ENCODE data around the gene NPDC1.
"Not testable (repeated sequence)": the region's sequence is repeated elsewhere in the genome, so short reads cannot be mapped to it uniquely, and the experiment has no call there.

NPDC1 gene

DNA sequence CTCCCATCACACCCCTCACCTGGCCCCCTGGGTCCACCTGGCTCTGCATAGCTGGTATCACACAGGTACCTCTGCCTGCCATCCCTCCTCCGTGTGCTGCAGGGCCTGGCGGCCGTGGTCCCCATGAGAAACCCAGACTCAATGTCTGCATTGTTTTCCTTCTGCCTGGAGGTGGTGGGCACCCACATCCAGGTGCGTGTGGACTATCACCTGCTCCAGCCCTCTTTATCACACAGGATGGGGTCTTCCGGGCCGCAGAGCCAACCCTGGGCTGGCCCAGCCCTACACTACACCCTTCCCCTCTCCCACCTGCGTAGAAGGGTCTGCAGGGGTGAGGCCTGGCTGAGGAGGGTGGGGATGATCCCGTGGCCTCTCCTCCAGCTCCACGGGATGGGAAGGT is 7.1 kb downstream of the NPDC1 start:
- DNase-seq: no peak

DNA sequence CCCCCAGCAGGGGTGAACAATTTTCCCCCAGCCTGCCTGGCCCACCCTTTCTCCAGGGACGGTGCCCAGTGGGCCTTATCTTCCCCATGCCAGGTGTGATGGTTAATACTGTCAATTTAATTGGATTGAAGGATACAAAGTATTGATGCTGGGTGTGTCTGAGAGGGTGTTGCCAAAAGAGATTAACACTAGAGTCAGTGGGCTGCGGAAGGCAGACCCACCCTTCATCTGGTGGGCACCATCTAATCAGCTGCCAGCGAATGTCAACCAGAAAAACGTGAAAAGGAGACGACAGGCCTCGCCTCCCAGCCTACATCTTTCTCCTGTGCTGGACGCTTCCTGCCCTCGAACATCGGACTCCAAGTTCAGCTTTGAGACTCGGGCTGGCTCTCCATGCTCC is 8.5 kb downstream of the NPDC1 start:
- DNase-seq: no peak

DNA sequence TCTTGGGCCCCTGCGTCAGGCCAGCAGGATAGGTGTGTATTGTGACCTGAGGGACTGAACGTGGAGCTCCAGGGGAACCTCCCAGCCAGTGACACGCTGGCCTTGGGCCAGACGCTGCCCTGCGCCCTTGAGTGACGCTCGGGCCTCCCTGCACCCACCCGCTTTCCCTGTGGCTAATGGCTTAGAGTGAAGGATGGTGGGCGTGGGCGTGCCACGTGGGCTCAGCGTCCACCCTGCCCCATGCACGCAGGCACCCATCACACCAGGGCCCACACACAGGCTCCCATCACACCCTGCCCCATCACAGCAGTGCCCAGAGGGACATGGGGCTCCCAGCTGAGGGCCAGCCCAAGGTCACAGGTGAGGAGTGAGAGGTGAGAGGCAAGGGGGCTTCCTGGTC is 8.9 kb downstream of the NPDC1 start:
- no peak for DNase-seq

DNA sequence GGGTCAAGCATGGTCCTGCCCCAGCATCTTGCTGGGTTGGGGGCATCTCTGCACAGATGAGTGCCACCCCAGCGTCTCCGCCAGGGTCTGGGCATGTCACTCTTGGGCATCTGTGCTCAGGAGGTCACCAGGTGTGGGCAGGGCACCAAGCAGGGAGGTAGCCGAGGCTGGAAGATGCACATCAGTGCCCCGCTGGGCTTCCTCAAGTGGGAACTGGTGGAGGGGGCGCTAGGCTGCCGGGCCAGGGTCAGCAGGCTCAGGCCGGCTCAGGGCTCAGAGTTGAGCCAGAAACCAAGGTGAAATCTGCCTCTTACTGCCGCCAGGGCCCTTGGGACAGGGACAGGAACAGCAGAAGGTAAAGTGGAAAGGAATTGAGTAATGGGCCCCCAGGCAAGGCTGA is 10.0 kb downstream of the NPDC1 start:
- no peak for DNase-seq

DNA sequence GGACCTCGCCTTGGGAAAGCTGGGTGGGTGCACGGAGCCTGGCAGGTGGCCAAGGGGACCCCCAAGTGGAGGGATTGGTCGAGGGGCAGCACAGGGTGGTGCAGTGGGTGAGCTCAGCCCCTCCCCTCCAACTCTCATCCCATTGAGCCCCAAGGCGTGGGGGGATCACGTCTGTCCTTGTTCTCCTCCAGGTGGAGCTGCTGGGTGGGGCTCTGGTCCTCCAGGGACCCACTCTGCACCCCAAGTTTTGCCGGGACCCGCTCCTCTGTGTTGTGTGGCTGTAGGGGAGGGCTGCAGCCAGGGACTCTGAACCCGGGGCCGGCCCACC is 10.5 kb downstream of the NPDC1 start:
- no peak for DNase-seq

DNA sequence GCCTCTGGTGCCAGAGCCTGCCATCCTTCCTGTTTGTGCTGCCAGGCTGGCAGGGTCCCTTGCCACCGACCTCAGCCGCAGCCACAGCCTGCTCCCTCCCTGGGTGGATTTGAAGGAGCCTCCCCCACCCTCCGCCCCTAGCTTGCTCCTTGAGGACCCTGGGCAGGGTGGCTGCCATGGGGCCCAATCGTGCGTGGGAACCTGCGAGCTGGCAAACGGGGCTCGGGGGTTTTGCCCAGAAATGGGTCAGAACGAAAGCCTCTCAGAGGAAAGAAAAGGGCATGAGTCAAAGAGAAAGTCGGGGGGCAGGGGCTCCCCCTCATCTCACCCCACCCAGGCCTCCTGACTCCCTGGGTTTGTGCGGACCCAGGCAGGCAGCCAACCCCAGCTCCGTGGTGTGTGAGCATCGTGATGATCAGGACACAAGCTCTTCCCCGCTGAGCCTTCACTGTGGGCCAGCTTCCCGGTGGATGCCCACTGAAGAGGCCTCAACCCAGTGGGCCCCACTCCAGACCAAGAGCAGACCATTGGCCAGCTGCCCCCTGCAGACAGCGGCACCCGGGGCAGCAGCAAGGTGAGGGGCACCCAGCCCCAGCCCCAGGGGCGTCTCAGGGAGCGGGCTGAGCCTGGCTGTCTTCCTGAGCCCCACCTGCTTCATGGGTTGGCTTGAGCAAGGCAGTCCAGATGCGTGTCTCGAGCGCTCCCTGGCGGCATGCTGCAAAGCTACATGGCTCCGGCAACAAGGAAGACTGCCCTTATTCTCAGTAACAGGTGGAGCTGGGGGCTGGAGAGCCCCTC is 11.1 kb downstream of the NPDC1 start:
- peak; percentile 82 for DNase-seq

DNA sequence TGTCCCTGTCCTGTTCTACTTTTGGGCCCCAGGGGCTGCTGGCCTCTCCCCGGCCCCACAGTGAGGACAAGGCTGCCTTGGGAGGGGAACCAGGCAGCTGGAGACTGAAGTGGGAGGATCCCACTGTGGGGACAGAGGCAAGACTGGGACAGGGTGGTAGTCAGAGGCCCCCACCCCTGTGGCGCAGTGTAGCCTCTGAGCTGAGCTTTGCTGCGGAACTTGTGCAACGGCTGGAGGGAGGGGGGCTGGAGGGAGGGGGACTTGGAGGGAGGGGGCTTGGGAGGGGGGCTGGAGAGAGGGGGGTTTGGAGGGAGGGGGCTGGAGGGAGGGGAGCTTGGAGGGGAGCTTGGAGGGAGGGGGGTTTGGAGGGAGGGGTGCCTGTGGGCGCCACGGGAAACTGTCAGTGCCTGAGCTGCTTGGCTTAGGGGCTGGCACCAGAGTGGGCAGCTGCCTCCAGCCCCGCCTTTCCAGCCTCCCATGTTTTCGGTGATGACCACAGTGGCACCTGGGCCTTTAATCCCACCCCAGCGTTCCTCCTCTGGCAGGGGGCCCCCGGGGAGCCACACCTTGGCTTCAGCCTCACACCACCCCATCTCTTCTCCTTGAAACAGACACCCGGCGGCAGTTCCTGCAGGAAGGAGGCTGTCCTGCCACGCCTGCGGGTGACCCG is 11.8 kb downstream of the NPDC1 start:
- DNase-seq: peak; percentile 82

DNA sequence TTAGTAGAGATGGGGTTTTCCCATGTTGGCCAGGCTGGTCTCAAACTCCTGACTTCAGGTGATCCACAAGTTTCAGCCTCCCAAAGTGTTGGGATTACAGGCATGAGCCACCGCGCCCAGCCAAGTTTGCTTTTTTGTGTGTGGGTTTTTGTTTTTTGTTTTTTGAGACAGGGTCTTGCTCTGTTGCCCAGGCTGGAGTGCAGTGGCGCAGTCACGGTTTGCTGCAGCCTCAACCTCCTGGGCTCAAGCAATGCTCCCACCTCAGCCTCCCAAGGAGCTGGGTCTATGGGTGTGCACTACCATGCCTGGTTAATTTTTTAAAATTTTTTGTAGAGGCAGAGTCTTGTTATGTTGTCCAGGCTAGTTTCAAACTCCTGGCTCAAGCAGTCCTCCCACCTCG is 12.5 kb downstream of the NPDC1 start:
- DNase-seq: not testable (repeated sequence)

DNA sequence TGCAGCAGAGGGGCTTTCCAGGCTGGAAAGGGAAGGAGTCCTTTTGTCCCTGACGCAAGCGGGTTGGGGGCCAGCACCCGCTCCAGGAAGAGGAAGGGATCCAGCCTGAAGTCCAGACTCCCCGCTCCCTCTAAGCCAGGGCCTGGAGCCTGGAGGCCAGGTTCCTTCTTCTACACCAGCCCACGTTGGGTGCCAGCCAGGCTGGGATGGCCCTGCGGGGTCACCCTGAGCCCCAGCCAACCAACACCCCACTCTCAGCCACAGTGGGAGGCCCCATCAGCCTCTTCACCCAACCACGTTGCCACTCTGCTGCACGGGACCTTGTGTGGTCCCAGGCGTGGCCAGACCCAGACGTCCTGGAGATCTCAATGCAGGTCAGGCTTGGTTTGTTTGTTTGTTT is 13.1 kb downstream of the NPDC1 start:
- peak; percentile 90 for DNase-seq

DNA sequence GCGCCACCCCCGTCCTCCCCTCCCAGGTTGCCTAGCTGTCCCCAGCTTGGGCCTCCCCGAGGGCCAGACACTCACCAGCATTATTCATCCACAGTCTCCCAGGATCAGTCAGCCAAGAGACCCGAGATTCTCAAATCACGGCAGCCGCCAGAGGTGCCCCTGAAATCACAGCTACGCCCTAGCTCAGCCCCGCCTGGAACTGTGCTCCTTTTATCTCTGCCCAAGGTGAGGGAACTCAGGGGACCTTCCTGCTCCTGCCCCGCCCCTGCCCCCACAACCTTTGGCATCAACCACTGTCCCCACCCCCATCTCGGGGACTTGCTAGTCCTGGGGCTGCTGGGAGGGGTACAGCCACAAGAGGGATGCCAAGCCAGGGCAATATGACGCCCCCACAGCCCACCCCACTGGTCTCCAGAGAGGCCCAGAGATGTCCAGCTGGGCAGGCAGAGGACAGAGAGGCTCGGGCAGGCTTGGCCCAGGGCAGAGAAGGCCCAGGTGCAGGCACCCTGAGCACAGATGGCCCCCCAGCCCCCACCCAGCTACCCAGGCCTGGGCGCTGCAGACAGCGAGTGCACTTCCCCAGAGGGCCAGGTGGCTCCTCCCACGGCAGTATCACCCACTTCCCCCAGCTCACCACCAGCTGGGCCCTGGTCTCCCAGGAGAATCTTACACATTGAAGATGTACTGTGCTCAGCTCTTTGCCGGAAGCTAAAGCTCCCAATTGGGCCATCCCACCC is 13.9 kb downstream of the NPDC1 start, which contains the start of gene FUT7:
TSS of gene FUT7 (minus strand) at position 185 of the 737 bp plus-strand sequence. CDS start at position 88, 97 bp downstream.
- DNase-seq: peak; percentile 76

DNA sequence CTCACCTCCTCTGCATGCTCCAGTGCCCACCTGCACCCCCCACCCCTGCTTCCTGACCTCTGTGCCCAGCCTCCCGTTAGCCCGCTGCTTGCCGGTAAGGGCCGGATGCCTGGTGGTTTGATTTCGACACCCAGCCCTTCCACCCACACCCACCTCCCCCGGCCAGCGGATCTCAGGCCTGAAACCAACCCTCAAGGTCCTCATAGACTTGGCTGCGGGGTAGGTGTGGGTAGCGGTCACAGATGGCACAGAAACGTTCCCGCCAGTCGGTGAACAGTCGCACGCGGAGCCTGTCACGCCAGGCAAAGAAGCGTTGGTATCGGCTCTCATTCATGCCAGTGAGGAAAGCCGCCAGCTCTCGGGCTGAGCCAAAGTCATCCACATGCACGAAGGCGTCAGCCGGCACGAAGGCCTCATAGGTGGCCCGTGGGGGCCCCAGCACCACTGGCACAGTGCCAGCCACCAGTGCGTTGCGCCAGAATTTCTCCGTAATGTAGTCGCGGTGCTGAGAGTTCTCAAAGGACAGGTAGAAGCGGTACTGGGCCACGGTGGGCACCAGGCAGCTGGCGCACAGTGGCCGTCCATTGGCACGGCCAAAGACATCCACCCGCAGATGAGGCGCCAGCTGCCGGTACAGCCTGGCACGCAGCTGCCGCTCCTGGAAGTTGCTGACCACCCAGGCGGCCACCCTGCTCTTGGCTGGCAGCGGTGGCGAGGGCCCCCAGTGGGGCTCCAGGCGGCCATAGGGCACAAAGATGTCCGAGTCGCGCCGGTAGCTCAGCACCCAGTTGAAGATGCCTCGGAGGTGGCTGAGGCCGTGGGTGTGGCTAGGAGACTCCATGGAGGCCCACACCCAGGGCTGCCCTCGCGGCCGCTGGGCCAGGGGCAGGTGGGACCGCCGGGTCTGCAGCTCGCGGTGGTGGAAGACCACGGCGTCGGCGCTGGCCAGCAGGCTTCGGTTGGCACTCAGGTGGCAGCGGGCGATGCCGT is 15.1 kb downstream of the NPDC1 start:
- DNase-seq: peak; percentile 91

DNA sequence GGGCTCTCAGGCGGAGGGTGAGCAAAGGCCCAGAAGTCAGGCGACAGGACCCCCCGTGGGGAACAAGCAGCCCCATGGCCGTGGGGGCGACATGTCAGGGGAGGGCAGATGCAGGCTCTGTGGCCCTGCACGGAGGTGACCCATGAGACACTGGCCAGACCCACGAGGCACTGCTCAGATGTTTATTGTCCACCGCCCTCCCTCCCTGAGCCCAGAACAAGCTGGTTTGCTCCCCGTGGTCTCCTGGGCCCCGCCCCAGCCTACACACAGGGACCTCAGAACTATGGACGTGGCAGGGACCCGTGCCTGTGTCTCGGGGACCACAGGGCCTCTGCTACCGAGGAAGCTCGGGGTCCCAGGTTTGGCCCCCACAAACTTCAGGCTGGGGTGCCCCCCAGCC is 16.0 kb downstream of the NPDC1 start:
- DNase-seq: peak; percentile 31

DNA sequence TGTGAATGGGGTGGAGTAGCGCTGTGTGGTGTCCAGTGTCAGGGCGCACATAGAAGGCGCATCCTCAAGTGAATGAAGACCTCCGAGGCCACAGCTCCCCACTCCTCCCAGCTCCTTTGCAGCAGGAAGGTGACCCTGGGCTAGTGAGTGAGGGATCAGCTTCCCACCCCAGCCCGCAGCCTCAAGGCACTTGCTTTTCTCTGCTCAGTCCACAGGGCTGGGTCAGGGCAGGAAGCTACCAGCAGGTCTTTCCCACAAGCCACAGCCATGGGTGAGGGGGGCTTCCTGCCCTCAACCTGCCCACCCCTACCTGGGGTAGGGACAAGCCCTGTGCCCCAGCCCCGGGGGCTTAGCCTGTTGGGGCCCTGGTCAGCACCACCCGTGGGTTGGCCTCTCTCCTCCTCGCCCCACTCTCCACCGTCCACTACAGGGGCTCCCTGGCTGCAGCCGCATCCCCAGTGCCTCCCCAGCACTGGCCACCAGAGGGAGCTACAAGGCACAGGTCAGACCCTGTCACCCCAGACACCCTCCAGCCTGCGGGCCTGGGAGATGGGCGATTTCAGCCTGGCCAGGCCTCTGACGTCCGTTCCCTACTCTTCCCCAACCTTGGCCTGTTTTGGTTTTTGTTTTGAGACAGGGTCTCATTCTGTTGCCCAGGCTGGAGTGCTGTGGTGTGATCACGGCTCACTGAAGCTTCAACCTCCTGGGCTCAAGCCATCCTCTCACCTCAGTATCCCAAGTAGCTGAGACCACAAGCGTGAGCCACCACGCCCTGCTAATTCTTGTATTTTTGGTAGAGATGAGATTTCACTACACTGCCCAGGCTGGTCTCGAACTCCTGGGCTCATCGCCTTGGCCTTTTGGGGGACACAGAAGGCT is 16.7 kb downstream of the NPDC1 start:
- DNase-seq: peak; percentile 79

DNA sequence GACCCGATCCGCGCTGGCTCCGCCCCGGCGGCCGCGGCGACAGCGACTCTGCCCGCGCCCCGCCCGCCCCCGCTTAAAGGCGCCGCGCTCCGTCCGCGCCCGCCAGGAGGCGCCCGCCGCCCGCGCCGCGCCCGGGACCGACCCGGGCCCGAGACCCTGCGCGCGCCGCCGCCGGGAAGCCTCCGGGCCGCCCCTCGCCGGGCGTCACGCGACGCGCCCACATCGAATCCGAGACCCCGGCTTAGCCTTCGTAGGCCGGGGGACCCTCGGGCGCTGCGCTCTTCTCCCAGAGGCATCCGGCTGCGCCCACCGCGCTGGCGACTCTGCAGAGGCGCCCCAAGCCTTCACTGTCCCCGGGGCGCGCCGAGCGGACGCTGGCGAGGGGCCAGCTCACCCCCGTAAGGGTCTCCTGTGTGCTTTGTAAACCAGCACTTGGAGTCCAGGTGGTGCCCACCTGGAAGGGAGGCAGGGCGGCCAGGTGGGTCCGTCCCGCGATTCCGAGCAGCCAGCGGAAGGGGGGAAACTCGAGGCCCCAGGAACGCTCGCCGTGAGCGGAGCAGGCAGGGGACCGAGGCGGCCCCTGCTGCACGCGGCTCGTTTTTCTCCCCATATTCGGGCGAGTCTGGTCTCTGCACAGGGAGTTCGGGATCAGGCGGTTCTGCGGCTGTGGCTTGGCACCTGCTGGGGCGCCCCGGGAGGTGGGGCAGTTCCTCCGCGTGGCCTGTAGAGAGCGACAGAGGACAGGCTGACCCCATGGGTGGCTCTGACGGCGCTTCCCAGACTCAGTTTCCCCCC is 17.5 kb downstream of the NPDC1 start:
- peak; percentile 69 for DNase-seq

DNA sequence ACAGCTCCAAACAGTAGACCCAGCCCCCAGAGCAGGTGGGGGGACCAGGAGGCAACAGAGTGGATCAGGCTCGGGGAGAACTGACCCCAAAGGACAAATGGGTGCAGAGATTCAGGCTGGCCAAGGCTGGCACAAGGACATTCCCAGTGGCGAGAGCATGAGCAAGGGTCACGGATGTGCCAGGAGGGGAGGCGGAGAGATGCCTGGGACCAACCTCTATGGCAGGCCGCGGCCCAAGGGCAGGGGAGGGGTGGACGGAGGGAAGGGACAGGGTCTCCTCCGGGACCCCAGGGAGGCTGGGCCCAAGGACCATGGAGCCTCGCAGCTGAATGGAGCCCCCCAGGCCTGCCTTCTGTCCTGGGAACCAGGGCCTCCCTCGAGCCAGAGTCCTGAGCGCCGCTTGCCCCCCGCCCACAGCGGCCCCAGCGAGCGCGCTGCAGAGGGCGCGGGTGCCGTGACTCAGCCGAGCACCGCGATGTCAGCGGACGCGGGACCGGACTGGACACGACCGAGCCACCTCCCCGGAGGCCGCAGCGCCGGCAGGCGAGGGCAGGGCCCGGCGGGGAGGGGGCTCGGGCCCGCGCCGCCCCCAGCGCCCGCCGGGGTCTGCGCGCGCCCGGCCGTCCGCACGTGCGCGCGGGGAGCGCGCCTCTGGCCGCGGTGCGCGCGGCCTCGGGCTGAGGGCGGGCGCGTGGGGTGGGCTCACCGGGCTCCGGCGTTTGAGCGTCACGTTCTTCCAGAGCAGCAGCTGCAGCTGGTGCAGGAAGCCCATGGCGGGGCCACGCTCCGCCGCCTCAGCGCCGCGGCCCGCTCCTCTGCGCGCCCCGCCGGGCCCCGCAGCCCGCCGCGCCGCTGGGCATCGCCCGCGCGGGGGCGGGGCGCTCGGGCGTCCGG is 18.4 kb downstream of the NPDC1 start, which contains the start of gene ABCA2:
TSS of gene ABCA2 (minus strand) at position 869 of the 894 bp plus-strand sequence. CDS start at position 772, 97 bp downstream.
- no peak for DNase-seq

DNA sequence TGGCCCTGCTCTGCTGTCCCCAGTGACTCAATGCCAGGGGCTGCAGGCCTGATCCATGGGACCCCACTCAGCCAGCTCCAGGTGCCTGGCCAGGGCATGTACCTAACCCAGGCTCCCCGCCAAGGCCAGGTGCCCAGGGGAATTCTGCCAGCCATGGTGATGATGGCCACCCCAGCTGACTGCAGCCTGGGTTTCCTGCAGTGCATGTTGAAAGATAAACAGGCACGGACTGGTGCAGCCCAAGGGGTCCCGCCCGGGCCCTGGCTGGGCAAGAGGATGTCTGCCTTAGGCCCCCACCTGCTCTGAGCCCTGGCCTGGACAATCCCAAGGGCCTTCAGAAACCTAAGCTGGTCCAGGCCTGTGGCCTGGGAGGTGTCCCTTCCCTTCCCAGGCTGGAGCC is 19.1 kb downstream of the NPDC1 start:
- no peak for DNase-seq

DNA sequence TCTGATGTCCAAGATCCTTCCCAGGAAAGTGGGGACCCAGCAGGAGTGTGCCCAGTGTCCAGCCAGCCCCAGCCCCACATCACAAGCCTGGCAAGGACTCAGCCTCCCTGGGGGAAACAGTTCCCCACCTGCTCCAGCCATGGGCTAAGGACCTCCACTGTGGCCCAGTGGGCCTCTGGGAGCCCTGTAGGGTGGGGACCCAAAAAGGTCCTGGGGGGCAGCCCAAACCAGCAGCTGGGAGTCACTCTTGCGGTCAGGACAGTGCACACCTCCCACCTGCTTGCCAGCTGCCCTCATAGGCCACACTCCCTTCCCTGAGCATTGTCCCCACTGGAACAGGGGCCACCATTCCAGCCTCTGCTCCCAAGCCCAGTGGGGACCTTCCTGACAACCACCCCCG is 19.6 kb downstream of the NPDC1 start:
- no peak for DNase-seq

DNA sequence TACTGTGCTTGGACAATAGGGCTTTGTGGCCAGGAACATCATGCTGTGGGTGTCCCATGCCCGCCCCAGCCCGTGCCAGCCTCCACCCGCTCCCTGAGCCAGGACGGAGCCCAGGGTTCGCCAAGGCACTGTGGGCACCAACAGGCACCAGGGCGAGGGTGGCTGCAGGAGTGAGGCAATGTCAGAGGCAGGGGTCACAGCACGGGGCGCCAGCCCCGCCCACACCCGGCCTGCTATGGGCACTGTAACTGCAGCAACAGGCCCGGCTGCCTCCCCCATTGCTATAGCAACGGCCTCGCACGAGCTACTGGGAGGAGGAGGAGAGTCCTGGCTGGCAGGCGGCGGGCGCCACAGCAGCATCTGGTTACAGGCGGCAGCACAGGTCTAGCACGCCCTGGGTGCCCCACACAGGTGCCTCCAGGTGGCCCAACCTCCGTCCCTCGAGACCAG is 20.4 kb downstream of the NPDC1 start:
- peak; percentile 18 for DNase-seq

DNA sequence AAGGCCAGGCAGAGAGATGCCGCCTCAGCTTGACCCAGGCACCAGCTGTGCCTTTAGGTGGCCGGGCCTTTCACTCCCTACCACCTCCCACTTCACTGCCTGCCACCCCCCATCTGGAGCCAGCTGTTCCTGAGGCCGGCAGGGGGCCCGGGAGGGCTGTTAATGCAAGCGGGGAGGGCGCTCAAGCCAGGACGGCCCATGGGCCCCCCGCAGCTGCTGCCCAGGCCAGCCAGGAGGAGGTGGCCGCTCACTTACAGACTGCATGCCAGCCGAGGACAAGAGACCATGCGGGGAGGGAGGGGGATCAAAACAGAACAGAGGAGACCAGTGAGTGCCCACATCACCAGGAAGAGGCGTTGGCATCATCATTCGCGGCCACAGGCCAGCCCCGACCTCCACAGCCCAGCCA is 22.4 kb downstream of the NPDC1 start:
- DNase-seq: no peak

All from MV-4-11 (cell line).